Liver (tissue), 9 donors: ENCODE data around the gene GCKR. TPM values are rescaled to one million over a fixed set of nuclear protein-coding genes. Genes with fewer than 3 reads are reported as not detected.

Experiments used
- DNase-seq: peaks from one replicate; pipeline ENCODE4 v3.0.0-alpha.2; 2017; ENCODE audit warnings: low spot score
- H3K27ac ChIP-seq, 2 donors: one replicate each; pipeline ENCODE4 v1.7.0; 2013; ENCODE audit warnings: inconsistent platforms in 2 of 2, low read length in 2 of 2, control low read depth in 1 of 2, low read depth in 1 of 2, mild to moderate bottlenecking in 1 of 2
- H3K27me3 ChIP-seq, 4 donors: one replicate each; pipeline versions ENCODE4 v1.6.1 to v1.7.0; 2013; ENCODE audit warnings: low read length in 3 of 4, inconsistent platforms in 1 of 4, mild to moderate bottlenecking in 1 of 4, moderate library complexity in 1 of 4; ENCODE audit not compliant: control insufficient read depth in 4 of 4, insufficient read depth in 4 of 4
- H3K36me3 ChIP-seq, 4 donors: one replicate each; pipeline versions ENCODE4 v1.6.1 to v1.7.0; 2013; ENCODE audit warnings: low read length in 3 of 4, mild to moderate bottlenecking in 3 of 4, low read depth in 1 of 4, moderate library complexity in 1 of 4; ENCODE audit not compliant: control insufficient read depth in 4 of 4, insufficient read depth in 3 of 4
- H3K4me1 ChIP-seq, 4 donors: one replicate each; pipeline versions ENCODE4 v1.6.1 to v1.7.0; 2013; ENCODE audit warnings: low read length in 3 of 4, mild to moderate bottlenecking in 3 of 4, moderate library complexity in 1 of 4; ENCODE audit not compliant: control insufficient read depth in 4 of 4, insufficient read depth in 4 of 4
- H3K4me3 ChIP-seq, 3 donors: one replicate each; pipeline versions ENCODE4 v1.6.1 to v1.7.0; 2013; ENCODE audit warnings: low read length in 3 of 3, control low read depth in 1 of 3, low read depth in 1 of 3, mild to moderate bottlenecking in 1 of 3
- H3K9ac ChIP-seq, 2 donors: one replicate each; pipeline ENCODE4 v1.7.0; 2013; ENCODE audit warnings: low read length in 2 of 2, mild to moderate bottlenecking in 2 of 2, moderate library complexity in 2 of 2, control low read depth in 1 of 2, low read depth in 1 of 2
- H3K9me3 ChIP-seq, 4 donors: one replicate each; pipeline versions ENCODE4 v1.6.1 to v1.7.0; 2013; ENCODE audit warnings: low read length in 3 of 4; ENCODE audit not compliant: control insufficient read depth in 4 of 4
- EGR1 ChIP-seq, 2 donors: IDR thresholded peaks; 2 replicates each; pipeline ENCODE4 v1.6.1; 2016 to 2018; ENCODE audit warnings: antibody characterized with exemption in 2 of 2, low read depth in 2 of 2
- FOXA1 ChIP-seq: IDR thresholded peaks from 2 replicates; pipeline ENCODE4 v1.6.1; 2016; ENCODE audit warnings: antibody characterized with exemption
- FOXA2 ChIP-seq: IDR thresholded peaks from 2 replicates; pipeline ENCODE4 v1.6.1; 2016; ENCODE audit warnings: antibody characterized with exemption
- GABPA ChIP-seq, 2 donors: IDR thresholded peaks in 1 of 2; conservative IDR thresholded peaks in 1 of 2; 2 replicates each; pipeline ENCODE4 v1.6.1; 2016; ENCODE audit warnings: antibody characterized with exemption in 2 of 2, mild to moderate bottlenecking in 1 of 2, moderate library complexity in 1 of 2
- HNF4A ChIP-seq, 2 donors: conservative IDR thresholded peaks; 2 replicates each; pipeline ENCODE4 v1.6.1; 2016; ENCODE audit warnings: antibody characterized with exemption in 2 of 2, mild to moderate bottlenecking in 2 of 2
- JUND ChIP-seq, 2 donors: IDR thresholded peaks; 2 replicates each; pipeline ENCODE4 v1.6.1; 2016; ENCODE audit warnings: antibody characterized with exemption in 2 of 2
- NR2F2 ChIP-seq: IDR thresholded peaks from 2 replicates; pipeline ENCODE4 v1.6.1; 2016; ENCODE audit warnings: antibody characterized with exemption
- RAD21 ChIP-seq, 2 donors: IDR thresholded peaks; 2 replicates each; pipeline ENCODE4 v1.6.1; 2016; ENCODE audit warnings: antibody characterized with exemption in 2 of 2, mild to moderate bottlenecking in 2 of 2
- RXRA ChIP-seq, 2 donors: IDR thresholded peaks; 2 replicates each; pipeline ENCODE4 v1.6.1; 2017 to 2018; ENCODE audit warnings: antibody characterized with exemption in 2 of 2, mild to moderate bottlenecking in 1 of 2
- SP1 ChIP-seq: IDR thresholded peaks from 2 replicates; pipeline ENCODE4 v1.6.1; 2018; ENCODE audit warnings: antibody characterized with exemption, mild to moderate bottlenecking
- TAF1 ChIP-seq: conservative IDR thresholded peaks from 2 replicates; pipeline ENCODE4 v1.6.1; 2016; ENCODE audit warnings: antibody characterized with exemption, mild to moderate bottlenecking
- YY1 ChIP-seq: IDR thresholded peaks from 2 replicates; pipeline ENCODE4 v1.6.1; 2016; ENCODE audit warnings: antibody characterized with exemption, mild to moderate bottlenecking
- WGBS: extraction: QIAGEN DNeasy Blood & Tissue Kit; methylation state at CpG from one replicate; pipeline ENCODE4 v1.1.7; 2013; 5-methylcytosine and 5-hydroxymethylcytosine counted together
- polyA plus RNA-seq, 2 donors: library from polyadenylated mRNA; stranded (reverse) in 1 of 2; unstranded in 1 of 2; fragments of 200-250 nt in 1 of 2; fragments of >200 nt in 1 of 2; fragmentation: Nextera tagmentation in 1 of 2; extraction: Ambion mirVana in 1 of 2; gene quantifications; one replicate each; pipeline versions ENCODE4 v1.2.1 to v1.2.3, GENCODE V29; 2013 to 2015
- total RNA-seq, 2 donors: library from RNA; depleted of rRNA; stranded (reverse); fragments of >200 nt; gene quantifications; one replicate each; pipeline ENCODE4 v1.2.3, GENCODE V29; 2014
- TF ChIP-seq, protein P1 (sequence below): IDR thresholded peaks from 2 replicates; pipeline ENCODE4 v1.6.1; 2016; ENCODE audit warnings: antibody characterized with exemption
- TF ChIP-seq, protein P2 (sequence below): IDR thresholded peaks from 2 replicates; pipeline ENCODE4 v1.6.1; 2016; ENCODE audit warnings: antibody characterized with exemption, mild to moderate bottlenecking
- TF ChIP-seq, protein P3 (sequence below): IDR thresholded peaks from 2 replicates; pipeline ENCODE4 v1.6.1; 2016; ENCODE audit warnings: antibody characterized with exemption
- TF ChIP-seq, protein P4 (sequence below): IDR thresholded peaks from 2 replicates; pipeline ENCODE4 v1.6.1; 2016; ENCODE audit warnings: antibody characterized with exemption
- TF ChIP-seq, protein P5 (sequence below): fragments of 150-350 bp; IDR thresholded peaks from 2 replicates; pipeline ENCODE4 v1.5.1; 2017; ENCODE audit warnings: improper control_type of control experiment, low read depth, low read length; ENCODE audit not compliant: missing input control
- donor health status: healthy.
- donor health status: healthy.
- donor health status: healthy.
- donor health status: healthy.
- donor health status: healthy.

Gene GCKR
- total and polyA plus RNA-seq, 4 donors = 9.6 to 173 (median 79.4) TPM

DNA sequence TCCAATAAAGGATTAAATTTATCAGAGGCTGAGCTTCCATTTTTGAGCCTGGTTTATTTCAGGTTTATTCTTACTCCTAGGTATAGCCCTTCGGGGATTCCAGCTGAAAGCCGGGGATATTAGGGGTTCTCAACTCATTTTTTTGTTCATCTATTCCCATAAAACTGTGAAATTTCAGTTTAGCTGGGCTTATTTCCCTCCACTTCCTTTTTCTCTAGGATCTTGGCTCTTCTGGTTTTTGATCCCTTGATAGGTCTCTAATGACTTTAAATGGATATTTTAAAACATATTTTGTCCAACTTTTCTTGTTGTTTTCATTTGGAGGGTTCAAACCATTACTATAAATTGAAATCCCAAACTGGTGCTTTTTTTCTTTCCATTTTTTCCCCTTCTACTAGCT, 62.6 kb downstream of the GCKR start:
- no peaks in the 10 kb centered on the region for H3K36me3 ChIP-seq
- H3K27me3 ChIP-seq = no peaks in the 10 kb centered on the region
- no peak for DNase-seq
- H3K9ac ChIP-seq = no peak overlapping the region
- WGBS = 89% methylated on average over 2 of the region's 2 CpGs
- no peaks in the 10 kb centered on the region for H3K4me1 ChIP-seq
- H3K27ac ChIP-seq = no peak overlapping the region
- TF ChIP-seq, protein P1, sequence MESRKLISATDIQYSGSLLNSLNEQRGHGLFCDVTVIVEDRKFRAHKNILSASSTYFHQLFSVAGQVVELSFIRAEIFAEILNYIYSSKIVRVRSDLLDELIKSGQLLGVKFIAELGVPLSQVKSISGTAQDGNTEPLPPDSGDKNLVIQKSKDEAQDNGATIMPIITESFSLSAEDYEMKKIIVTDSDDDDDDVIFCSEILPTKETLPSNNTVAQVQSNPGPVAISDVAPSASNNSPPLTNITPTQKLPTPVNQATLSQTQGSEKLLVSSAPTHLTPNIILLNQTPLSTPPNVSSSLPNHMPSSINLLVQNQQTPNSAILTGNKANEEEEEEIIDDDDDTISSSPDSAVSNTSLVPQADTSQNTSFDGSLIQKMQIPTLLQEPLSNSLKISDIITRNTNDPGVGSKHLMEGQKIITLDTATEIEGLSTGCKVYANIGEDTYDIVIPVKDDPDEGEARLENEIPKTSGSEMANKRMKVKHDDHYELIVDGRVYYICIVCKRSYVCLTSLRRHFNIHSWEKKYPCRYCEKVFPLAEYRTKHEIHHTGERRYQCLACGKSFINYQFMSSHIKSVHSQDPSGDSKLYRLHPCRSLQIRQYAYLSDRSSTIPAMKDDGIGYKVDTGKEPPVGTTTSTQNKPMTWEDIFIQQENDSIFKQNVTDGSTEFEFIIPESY = no peak
- TF ChIP-seq, protein P2, sequence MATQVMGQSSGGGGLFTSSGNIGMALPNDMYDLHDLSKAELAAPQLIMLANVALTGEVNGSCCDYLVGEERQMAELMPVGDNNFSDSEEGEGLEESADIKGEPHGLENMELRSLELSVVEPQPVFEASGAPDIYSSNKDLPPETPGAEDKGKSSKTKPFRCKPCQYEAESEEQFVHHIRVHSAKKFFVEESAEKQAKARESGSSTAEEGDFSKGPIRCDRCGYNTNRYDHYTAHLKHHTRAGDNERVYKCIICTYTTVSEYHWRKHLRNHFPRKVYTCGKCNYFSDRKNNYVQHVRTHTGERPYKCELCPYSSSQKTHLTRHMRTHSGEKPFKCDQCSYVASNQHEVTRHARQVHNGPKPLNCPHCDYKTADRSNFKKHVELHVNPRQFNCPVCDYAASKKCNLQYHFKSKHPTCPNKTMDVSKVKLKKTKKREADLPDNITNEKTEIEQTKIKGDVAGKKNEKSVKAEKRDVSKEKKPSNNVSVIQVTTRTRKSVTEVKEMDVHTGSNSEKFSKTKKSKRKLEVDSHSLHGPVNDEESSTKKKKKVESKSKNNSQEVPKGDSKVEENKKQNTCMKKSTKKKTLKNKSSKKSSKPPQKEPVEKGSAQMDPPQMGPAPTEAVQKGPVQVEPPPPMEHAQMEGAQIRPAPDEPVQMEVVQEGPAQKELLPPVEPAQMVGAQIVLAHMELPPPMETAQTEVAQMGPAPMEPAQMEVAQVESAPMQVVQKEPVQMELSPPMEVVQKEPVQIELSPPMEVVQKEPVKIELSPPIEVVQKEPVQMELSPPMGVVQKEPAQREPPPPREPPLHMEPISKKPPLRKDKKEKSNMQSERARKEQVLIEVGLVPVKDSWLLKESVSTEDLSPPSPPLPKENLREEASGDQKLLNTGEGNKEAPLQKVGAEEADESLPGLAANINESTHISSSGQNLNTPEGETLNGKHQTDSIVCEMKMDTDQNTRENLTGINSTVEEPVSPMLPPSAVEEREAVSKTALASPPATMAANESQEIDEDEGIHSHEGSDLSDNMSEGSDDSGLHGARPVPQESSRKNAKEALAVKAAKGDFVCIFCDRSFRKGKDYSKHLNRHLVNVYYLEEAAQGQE = no peak
- TF ChIP-seq YY1 (no peak), RXRA (IDR thresholded peaks at IDR 0.05) (no peak), FOXA1 (no peak), HNF4A (conservative IDR thresholded peaks at IDR 0.05) (no peak), TAF1 (no peak), GABPA (IDR thresholded peaks at IDR 0.05 in 1 of 2, conservative IDR thresholded peaks at IDR 0.05 in 1 of 2) (no peak), NR2F2 (no peak), SP1 (no peak), FOXA2 (no peak), RAD21 (IDR thresholded peaks at IDR 0.05) (no peak), EGR1 (IDR thresholded peaks at IDR 0.05; ENCODE audit: low read depth in 2 of 2) (no peak), JUND (IDR thresholded peaks at IDR 0.05) (no peak)
- TF ChIP-seq, protein P3, sequence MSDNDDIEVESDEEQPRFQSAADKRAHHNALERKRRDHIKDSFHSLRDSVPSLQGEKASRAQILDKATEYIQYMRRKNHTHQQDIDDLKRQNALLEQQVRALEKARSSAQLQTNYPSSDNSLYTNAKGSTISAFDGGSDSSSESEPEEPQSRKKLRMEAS = no peak
- TF ChIP-seq, protein P4, sequence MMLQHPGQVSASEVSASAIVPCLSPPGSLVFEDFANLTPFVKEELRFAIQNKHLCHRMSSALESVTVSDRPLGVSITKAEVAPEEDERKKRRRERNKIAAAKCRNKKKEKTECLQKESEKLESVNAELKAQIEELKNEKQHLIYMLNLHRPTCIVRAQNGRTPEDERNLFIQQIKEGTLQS = no peak
- no peak overlapping the region for H3K4me3 ChIP-seq
- no peaks in the 10 kb centered on the region for H3K9me3 ChIP-seq

DNA sequence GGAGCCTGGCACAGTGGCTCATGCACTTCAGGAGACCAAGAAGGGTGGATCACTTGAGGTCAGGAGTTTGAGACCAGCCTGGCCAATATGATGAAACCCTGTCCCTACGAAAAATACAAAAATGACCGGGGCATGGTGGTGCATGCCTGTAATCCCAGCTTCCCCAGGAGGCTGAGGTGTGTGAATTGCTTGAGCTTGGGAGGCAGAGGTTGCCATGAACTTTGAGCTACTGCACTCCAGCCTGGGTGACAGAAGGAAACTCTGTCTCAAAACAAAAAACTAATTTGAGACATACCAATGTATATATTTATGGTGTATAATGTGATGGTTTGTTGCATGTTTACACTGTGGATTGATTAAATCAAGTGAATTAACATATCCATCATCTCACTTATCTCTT, 64.4 kb downstream of the GCKR start:
- WGBS = 70% methylated on average over 2 of the region's 2 CpGs
- no peak overlapping the region for H3K4me3 ChIP-seq
- H3K27me3 ChIP-seq = no peaks in the 10 kb centered on the region
- H3K27ac ChIP-seq = no peak overlapping the region
- no peaks in the 10 kb centered on the region for H3K36me3 ChIP-seq
- H3K4me1 ChIP-seq = no peaks in the 10 kb centered on the region
- no peak overlapping the region for H3K9ac ChIP-seq
- H3K9me3 ChIP-seq = no peaks in the 10 kb centered on the region
- DNase-seq = no peak
- TF ChIP-seq EGR1 (IDR thresholded peaks at IDR 0.05; ENCODE audit: low read depth in 2 of 2) = no peak
- TF ChIP-seq, protein P3 = no peak
- no peak for TF ChIP-seq NR2F2
- no peak for TF ChIP-seq TAF1
- TF ChIP-seq, protein P4 = no peak
- TF ChIP-seq GABPA (IDR thresholded peaks at IDR 0.05 in 1 of 2, conservative IDR thresholded peaks at IDR 0.05 in 1 of 2) = no peak
- TF ChIP-seq HNF4A (conservative IDR thresholded peaks at IDR 0.05) = no peak
- TF ChIP-seq YY1 = no peak
- TF ChIP-seq, protein P5, sequence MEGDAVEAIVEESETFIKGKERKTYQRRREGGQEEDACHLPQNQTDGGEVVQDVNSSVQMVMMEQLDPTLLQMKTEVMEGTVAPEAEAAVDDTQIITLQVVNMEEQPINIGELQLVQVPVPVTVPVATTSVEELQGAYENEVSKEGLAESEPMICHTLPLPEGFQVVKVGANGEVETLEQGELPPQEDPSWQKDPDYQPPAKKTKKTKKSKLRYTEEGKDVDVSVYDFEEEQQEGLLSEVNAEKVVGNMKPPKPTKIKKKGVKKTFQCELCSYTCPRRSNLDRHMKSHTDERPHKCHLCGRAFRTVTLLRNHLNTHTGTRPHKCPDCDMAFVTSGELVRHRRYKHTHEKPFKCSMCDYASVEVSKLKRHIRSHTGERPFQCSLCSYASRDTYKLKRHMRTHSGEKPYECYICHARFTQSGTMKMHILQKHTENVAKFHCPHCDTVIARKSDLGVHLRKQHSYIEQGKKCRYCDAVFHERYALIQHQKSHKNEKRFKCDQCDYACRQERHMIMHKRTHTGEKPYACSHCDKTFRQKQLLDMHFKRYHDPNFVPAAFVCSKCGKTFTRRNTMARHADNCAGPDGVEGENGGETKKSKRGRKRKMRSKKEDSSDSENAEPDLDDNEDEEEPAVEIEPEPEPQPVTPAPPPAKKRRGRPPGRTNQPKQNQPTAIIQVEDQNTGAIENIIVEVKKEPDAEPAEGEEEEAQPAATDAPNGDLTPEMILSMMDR = no peak
- TF ChIP-seq RAD21 (IDR thresholded peaks at IDR 0.05) = no peak
- TF ChIP-seq FOXA2 = no peak
- TF ChIP-seq SP1 = no peak
- TF ChIP-seq, protein P1 = no peak
